Fibroblast of villous mesenchyme (primary cell): Measurements from ENCODE around the gene CELSR1. TPM values are rescaled to one million over a fixed set of nuclear protein-coding genes. Genes with fewer than 3 reads are reported as not detected.
A peak's percentile ranks its signal among the peaks of the same experiment; 100 is the strongest.

Experiments used
- DNase-seq: peaks from one replicate; pipeline ENCODE4 v3.0.0-alpha.2; 2010; ENCODE audit warnings: low read depth
- H3K4me3 ChIP-seq: 2 replicates; pipeline ENCODE4 v1.5.1; 2011; ENCODE audit warnings: low read depth, mild to moderate bottlenecking, low read length
- total RNA-seq: library from RNA; depleted of rRNA; stranded (reverse); fragments of >200 nt; gene quantifications from 2 replicates; pipeline ENCODE4 v1.2.3, GENCODE V29; 2012
- TF ChIP-seq, protein P1 (sequence below): IDR thresholded peaks from 2 replicates; pipeline ENCODE4 v1.5.1; 2012; ENCODE audit warnings: low read depth, mild to moderate bottlenecking, low read length; ENCODE audit not compliant: insufficient read depth

Gene CELSR1
- total RNA-seq, 1 donor = 1.7 TPM

DNA sequence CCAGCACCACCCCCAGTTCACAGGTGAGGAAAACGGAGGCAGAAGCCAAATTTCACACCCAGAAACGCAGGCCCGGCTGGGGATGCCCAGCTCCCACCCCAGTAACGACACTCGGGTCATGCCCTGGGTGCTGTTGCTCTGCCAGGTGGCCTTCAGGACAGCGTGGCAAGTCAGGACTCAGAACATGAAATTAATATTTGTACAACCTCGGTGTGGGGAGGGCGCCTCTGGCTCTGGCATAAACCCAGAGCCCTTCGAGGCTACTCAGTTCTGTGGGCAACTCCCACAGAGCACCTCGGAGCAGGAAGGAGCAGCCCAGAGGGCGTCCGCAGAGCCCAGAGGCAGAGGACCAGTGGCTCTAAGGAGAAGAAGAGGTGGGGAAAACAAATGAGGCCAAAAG, 71.6 kb downstream of the CELSR1 start:
- no peak for DNase-seq
- H3K4me3 ChIP-seq = no peak overlapping the region
- TF ChIP-seq, protein P1, sequence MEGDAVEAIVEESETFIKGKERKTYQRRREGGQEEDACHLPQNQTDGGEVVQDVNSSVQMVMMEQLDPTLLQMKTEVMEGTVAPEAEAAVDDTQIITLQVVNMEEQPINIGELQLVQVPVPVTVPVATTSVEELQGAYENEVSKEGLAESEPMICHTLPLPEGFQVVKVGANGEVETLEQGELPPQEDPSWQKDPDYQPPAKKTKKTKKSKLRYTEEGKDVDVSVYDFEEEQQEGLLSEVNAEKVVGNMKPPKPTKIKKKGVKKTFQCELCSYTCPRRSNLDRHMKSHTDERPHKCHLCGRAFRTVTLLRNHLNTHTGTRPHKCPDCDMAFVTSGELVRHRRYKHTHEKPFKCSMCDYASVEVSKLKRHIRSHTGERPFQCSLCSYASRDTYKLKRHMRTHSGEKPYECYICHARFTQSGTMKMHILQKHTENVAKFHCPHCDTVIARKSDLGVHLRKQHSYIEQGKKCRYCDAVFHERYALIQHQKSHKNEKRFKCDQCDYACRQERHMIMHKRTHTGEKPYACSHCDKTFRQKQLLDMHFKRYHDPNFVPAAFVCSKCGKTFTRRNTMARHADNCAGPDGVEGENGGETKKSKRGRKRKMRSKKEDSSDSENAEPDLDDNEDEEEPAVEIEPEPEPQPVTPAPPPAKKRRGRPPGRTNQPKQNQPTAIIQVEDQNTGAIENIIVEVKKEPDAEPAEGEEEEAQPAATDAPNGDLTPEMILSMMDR = no peak

DNA sequence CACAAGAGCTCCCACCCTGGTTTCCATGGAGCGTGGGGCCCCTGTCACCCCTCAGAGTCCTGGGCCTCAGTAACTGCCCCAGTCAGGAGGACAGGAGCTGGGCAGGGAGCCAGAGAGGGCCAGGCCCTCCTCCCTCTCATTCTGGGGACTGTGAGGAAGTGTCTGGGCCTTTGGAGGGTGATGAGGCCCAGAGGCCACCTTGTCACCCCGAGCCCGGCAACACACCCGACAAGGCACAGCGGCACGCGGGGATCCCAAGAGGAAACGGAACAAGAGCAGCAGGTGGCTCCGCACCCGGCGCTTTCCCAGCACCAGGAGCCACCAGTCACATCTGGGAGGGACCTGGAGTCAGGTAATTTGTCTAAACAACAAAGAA, 72.1 kb downstream of the CELSR1 start:
- no peak overlapping the region for H3K4me3 ChIP-seq
- DNase-seq = no peak
- TF ChIP-seq, protein P1 = no peak

DNA sequence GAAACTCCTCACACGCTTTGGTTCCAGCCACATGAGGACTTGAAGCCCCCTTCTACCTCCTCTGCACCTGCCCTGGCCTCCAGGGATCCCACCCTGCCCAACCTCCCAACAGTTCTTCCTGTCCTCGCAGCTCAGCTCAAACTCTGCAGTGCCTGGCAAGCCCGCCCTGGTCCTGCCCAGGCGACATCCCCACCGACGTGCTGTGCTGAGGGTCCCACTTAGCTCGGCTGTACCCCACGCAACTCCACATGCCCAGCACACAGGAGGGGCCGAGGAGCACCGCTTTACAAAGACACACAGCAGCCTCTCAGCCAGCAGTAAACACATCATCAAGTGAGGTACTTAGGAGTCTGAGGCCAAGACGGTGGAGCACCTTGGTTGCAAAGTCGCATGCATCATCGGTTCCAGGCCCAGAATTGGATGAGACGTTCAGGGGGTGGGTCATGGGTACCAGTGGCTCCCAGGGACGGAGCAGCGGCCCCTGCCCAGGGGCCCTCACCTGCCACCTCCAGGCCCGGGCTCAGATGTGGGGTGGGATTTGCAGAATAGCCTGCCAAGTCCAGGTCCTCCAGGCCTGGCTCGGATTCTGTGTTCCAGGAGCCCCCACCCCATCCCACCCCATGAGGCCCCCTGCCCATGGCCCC, 72.6 kb downstream of the CELSR1 start:
- TF ChIP-seq, protein P1 = no peak
- H3K4me3 ChIP-seq = no peak overlapping the region
- no peak for DNase-seq

DNA sequence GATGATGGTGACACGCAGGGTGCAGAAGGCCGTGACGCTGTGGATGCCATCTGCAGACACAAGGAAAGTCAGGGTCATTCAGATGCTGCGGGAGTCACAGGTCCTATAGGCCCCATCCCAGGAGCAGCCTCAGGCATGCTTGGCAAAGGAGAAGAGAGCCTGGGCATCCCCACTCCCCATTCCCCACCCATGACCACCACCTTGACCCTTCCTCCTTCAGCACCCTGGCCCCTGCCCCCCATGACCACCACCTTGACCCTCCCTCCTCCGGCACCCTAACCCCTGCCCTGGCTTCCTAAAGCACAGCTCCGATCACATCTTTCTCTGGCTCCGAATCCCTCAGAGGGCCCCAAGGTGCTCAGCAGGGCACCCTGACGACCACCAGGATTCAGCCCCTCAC, 73.1 kb downstream of the CELSR1 start:
- H3K4me3 ChIP-seq = no peak overlapping the region
- no peak for DNase-seq
- TF ChIP-seq, protein P1 = no peak

DNA sequence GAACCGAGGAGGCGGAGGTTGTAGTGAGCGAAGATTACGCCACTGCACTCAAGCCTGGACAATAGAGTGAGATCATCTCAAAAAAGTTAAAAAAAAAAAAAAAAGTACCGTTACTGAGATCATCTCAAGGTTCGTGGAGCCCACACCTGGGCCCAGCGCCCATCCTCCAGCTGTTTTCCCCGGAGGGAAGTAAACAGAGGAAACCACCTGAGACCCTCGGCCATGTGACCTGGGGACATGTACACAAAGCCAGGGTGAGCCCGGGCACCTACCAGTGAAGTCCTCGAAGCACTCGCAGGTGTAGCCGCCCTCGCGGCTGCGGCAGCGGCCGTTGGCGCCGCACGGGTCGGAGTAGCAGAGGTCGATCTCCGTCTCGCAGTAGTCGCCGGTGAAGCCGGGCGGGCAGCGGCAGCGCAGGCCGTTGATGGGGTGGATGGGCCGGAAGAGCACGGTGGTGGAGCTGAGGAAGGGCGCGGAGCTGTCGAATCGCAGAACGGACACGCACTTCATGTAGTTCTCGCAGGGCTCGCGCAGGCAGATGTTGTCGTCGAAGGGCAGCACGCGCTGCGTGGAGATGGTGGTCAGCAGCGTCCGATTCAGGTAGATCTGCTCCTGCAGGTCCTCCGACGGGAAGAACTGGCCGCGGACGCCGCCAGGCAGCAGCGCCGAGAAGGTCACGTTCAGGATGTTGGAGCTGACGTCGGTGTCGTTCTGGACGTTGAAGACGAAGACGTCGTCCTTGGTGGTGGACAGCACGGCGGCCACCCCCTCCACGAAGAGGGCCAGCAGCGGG, 73.8 kb downstream of the CELSR1 start:
- no peak overlapping the region for H3K4me3 ChIP-seq
- TF ChIP-seq, protein P1 = no peak
- no peak for DNase-seq

DNA sequence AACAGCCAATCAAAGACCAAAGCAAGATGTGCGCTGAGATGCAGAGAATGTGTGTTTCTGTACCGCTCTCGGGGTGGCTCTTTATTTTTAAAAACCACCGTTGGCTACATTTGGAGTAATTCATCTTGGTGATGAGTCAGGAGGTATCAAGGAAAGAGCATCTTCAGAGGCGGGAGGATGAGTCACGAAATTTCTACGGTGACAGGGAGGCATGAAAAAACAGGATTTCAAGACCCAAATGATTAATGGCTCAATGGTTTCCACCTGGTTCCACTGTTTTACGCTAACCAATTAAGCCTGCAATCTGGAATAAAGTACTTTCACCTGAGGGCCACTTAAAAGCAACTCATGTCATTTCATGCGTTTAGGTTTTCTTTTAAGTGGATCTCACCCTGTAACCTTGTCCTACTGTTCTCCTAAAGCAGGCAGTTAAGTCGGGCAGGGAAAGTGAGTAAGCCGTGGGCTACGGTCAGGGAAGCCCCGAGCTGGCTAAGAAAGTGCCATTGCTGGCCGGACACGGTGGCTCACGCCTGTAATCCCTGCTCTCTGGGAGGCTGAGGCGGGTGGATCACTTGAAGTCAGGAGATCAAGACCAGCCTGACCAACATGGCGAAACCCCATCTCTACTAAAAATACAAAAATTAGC, 74.6 kb downstream of the CELSR1 start:
- TF ChIP-seq, protein P1 = no peak
- DNase-seq = peak; percentile 60
- H3K4me3 ChIP-seq = no peak overlapping the region
